Measurements from ENCODE around the gene SCAF11.

SCAF11 gene

GRCh38 chr12:45981075-45981837 is 9.1 kb downstream of the SCAF11 start:
- no peak for TF ChIP-seq CTCF (IDR thresholded peaks at IDR 0.05; ENCODE audit: low read depth, low read length, missing control alignments)
- Histone ChIP-seq H3K27ac (no peak overlapping the region), H3K4me3 (ENCODE audit: low read depth, low read length) (no peak overlapping the region), H3K36me3 (replicated peaks) (no peaks in the 10 kb centered on the region), H3K27me3 (replicated peaks) (no peaks in the 10 kb centered on the region)
- in situ Hi-C loops (cut with HindIII; ENCODE audit: low pct_ligation_motif_present, low sequenced_read_pairs): no loop called here
- no peak for DNase-seq

- no peaks in the 10 kb centered on the region for H3K36me3 ChIP-seq (replicated peaks)
- H3K4me3 ChIP-seq (ENCODE audit: low read depth, low read length): no peak overlapping the region
- no peaks in the 10 kb centered on the region for H3K27me3 ChIP-seq (replicated peaks)
- DNase-seq: no peak
- no peak overlapping the region for H3K27ac ChIP-seq
- no peak for TF ChIP-seq CTCF (IDR thresholded peaks at IDR 0.05; ENCODE audit: low read depth, low read length, missing control alignments)
- in situ Hi-C loops (cut with HindIII; ENCODE audit: low pct_ligation_motif_present, low sequenced_read_pairs): no loop called here
Observed at GRCh38 chr12:45980540-45980939, 9.8 kb downstream of the SCAF11 start.

- in situ Hi-C loops (cut with HindIII; ENCODE audit: low pct_ligation_motif_present, low sequenced_read_pairs): no loop called here
- Histone ChIP-seq H3K27ac (no peak overlapping the region), H3K4me3 (ENCODE audit: low read depth, low read length) (no peak overlapping the region), H3K36me3 (replicated peaks) (no peaks in the 10 kb centered on the region), H3K27me3 (replicated peaks) (no peaks in the 10 kb centered on the region)
- DNase-seq: no peak
- no peak for TF ChIP-seq CTCF (IDR thresholded peaks at IDR 0.05; ENCODE audit: low read depth, low read length, missing control alignments)
Observed at GRCh38 chr12:45978108-45978507, 12.3 kb downstream of the SCAF11 start.

GRCh38 chr12:45977620-45978019 is 12.8 kb downstream of the SCAF11 start:
- in situ Hi-C loops (cut with HindIII; ENCODE audit: low pct_ligation_motif_present, low sequenced_read_pairs): no loop called here
- Histone ChIP-seq H3K27me3 (replicated peaks) (no peaks in the 10 kb centered on the region), H3K36me3 (replicated peaks) (no peaks in the 10 kb centered on the region), H3K27ac (no peak overlapping the region), H3K4me3 (ENCODE audit: low read depth, low read length) (no peak overlapping the region)
- no peak for TF ChIP-seq CTCF (IDR thresholded peaks at IDR 0.05; ENCODE audit: low read depth, low read length, missing control alignments)
- no peak for DNase-seq

- DNase-seq: no peak
- Histone ChIP-seq H3K4me3 (ENCODE audit: low read depth, low read length) (no peak overlapping the region), H3K36me3 (replicated peaks) (no peaks in the 10 kb centered on the region), H3K27ac (no peak overlapping the region), H3K27me3 (replicated peaks) (no peaks in the 10 kb centered on the region)
- in situ Hi-C loops (cut with HindIII; ENCODE audit: low pct_ligation_motif_present, low sequenced_read_pairs): no loop called here
- no peak for TF ChIP-seq CTCF (IDR thresholded peaks at IDR 0.05; ENCODE audit: low read depth, low read length, missing control alignments)
Observed at GRCh38 chr12:45975506-45975905, 14.9 kb downstream of the SCAF11 start.

GRCh38 chr12:45974883-45975282 is 15.5 kb downstream of the SCAF11 start:
- in situ Hi-C loops (cut with HindIII; ENCODE audit: low pct_ligation_motif_present, low sequenced_read_pairs): no loop called here
- Histone ChIP-seq H3K27me3 (replicated peaks) (no peaks in the 10 kb centered on the region), H3K27ac (no peak overlapping the region), H3K36me3 (replicated peaks) (no peaks in the 10 kb centered on the region), H3K4me3 (ENCODE audit: low read depth, low read length) (no peak overlapping the region)
- no peak for TF ChIP-seq CTCF (IDR thresholded peaks at IDR 0.05; ENCODE audit: low read depth, low read length, missing control alignments)
- no peak for DNase-seq
